ENCODE measurements around the gene NUDT14. TPM values are rescaled to one million over a fixed set of nuclear protein-coding genes. Genes with fewer than 3 reads are reported as not detected.

The NUDT14 gene
- total and polyA plus RNA-seq, 2 of the 8 experiments (the other 6 are each of a cell fraction or from before 2014, with no cell fraction given), result 25.5 to 33.3 TPM

DNA sequence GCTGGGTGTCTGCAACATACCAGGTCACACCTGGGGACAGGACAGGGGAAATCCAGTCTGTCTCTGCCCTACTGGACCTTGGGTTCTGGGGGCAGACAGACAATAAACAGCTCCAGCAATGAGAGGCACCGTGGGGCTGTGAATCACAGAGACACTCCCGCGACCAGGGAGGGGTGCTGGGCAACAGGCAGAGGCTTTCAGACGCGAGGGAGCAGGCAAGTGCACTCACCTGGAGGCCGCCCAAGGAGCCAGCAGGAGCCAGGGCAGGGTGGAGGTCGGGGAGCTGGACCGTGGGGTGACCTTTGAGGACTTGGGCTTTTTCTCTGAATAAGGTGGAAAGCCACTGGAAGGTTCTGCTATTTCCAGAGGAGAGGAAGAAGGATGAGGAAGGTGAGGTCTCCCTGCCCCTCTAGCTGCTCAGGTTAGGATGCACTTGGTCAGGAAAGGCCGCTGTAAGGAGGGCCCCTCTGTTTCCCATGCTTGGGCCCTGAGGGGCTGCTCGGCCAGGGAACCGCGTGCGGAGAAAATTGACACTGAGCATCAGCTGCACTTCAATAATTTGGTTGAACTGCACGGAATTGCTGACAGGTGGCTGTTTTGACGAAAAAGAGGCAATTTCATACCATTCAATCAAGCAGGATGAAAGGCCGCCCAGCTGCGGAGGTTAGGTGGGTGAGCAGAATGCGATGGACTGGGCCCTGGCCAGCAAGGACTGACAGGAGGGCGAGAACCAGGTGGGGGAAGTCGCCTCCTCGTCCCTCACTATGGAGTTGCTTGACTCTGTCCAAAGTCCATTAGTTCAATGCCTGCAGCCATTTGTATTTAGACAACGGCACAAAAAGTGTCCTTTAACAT is 54.8 kb downstream of the NUDT14 start:
- Histone ChIP-seq H2AK5ac (ENCODE audit: low read depth, low read length) (no peak overlapping the region), H3K14ac (ENCODE audit: insufficient read length) (no peak overlapping the region), H4K91ac (replicated peaks; ENCODE audit: insufficient read length, low read length) (no peak overlapping the region), H3K23ac (ENCODE audit: insufficient read length) (no peak overlapping the region), H2BK20ac (ENCODE audit: low read length) (no peak overlapping the region), H3K18ac (ENCODE audit: extremely low read depth, low read length) (no peak overlapping the region), H3K27me3 (replicated peaks in 1 of 4; ENCODE audit: control insufficient read depth in 3 of 4, extremely low read depth in 1 of 4, insufficient read depth in 3 of 4, low read length in 3 of 4) (peaks cover 0 to 2% (median 0%) of the 10 kb centered on the region in 4 experiments; a peak in 2 of 7 replicates), H3K79me2 (ENCODE audit: control insufficient read depth in 1 of 2, insufficient read depth in 2 of 2, low read length in 2 of 2) (no peaks in the 10 kb centered on the region), H2AFZ (ENCODE audit: low read length) (no peak overlapping the region), H2BK5ac (ENCODE audit: low read depth, low read length) (no peak overlapping the region), H4K5ac (ENCODE audit: insufficient read length, low read depth, low read length) (no peak overlapping the region), H3K79me1 (ENCODE audit: low read depth, low read length) (no peaks in the 10 kb centered on the region), H2BK120ac (replicated peaks; ENCODE audit: low read depth, low read length) (no peak overlapping the region), H3K4me3 (ENCODE audit: extremely low read depth in 1 of 4, insufficient read depth in 2 of 4, low read depth in 3 of 4, low read length in 4 of 4) (no peak overlapping the region), H4K8ac (ENCODE audit: extremely low read depth, insufficient read depth, low read length) (no peak overlapping the region; the same call in 1 of the 2 replicates), H2BK12ac (ENCODE audit: low read depth, low read length) (no peak overlapping the region), H3K27ac (ENCODE audit: low read depth, low read length) (no peak overlapping the region), H3K23me2 (ENCODE audit: low read depth, low read length) (no peaks in the 10 kb centered on the region), H3K4me2 (ENCODE audit: insufficient read depth in 1 of 2, low read depth in 2 of 2, low read length in 2 of 2) (no peak overlapping the region), H3K9ac (replicated peaks in 1 of 4; ENCODE audit: extremely low read depth in 1 of 4, low read depth in 3 of 4, low read length in 3 of 4) (no peak overlapping the region), H3K9me3 (ENCODE audit: insufficient read depth in 2 of 2, low read depth in 1 of 2, low read length in 1 of 2) (peaks cover 7% of the 10 kb centered on the region in 2 experiments), H3K56ac (replicated peaks; ENCODE audit: insufficient read length, low read depth, low read length) (no peak overlapping the region), H3K4ac (replicated peaks; ENCODE audit: insufficient read length, low read depth, low read length) (no peak overlapping the region), H2BK15ac (ENCODE audit: low read length) (no peak overlapping the region), H4K20me1 (replicated peaks in 1 of 2; ENCODE audit: control insufficient read depth in 1 of 2, insufficient read depth in 2 of 2, low read length in 2 of 2) (no peaks in the 10 kb centered on the region), H3K4me1 (replicated peaks in 1 of 4; ENCODE audit: control insufficient read depth in 3 of 4, insufficient read depth in 4 of 4, low read length in 3 of 4) (no peaks in the 10 kb centered on the region), H3K36me3 (ENCODE audit: control insufficient read depth in 2 of 4, insufficient read depth in 4 of 4, low read length in 3 of 4) (no peaks in the 10 kb centered on the region)
- ChIA-PET POLR2A (ENCODE audit: partially characterized antibody) (interaction anchor here (0.6 to 0.9 kb wide), 2 partner anchors 28 to 129 kb away, joined by 3 read pairs; no protein-coding TSS in a partner anchor), CTCF (ENCODE audit: partially characterized antibody) (interaction anchor here (1.4 to 2.2 kb wide), 3 partner anchors 9 to 36 kb away, joined by 3 to 5 read pairs (median 4); no protein-coding TSS in a partner anchor)
- TF ChIP-seq, protein P1, sequence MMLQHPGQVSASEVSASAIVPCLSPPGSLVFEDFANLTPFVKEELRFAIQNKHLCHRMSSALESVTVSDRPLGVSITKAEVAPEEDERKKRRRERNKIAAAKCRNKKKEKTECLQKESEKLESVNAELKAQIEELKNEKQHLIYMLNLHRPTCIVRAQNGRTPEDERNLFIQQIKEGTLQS (IDR thresholded peaks at IDR 0.05; ENCODE audit: insufficient read depth, low read depth, low read length), result no peak
- TF ChIP-seq NRF1 (IDR thresholded peaks at IDR 0.05; ENCODE audit: low read depth, low read length) (no peak), EP300 (IDR thresholded peaks at IDR 0.05; ENCODE audit: borderline replicate concordance in 1 of 2, low read depth in 2 of 2, low read length in 2 of 2) (no peak), TEAD4 (IDR thresholded peaks at IDR 0.05; ENCODE audit: low read depth, low read length) (no peak)
- DNase-seq (ENCODE audit: low read depth in 1 of 2, low spot score in 2 of 2), result no peak
- FAIRE-seq, result no peak
- WGBS, 2 experiments (ENCODE audit: extremely low coverage in 1 of 2, insufficient coverage in 1 of 2, insufficient read length in 1 of 2, insufficient replicate concordance in 2 of 2, low coverage in 1 of 2, low lambda C conversion rate in 2 of 2, missing lambda C conversion rate in 1 of 2), result 84% methylated on average over 22 of the region's 22 CpGs; no CpG with 5 or more reads in 1 of the 2 experiments
